EL (cell line): ENCODE results near the gene TTYH3.

Experiments used
- DNase-seq: peaks from one replicate; pipeline ENCODE4 v3.0.0-alpha.2; 2016

Gene TTYH3

GRCh38 chr7:2710901-2711551 lies 79.2 kb downstream of the TTYH3 start:
- no peak for DNase-seq

- DNase-seq: no peak
Measured at GRCh38 chr7:2711895-2712675, 80.3 kb downstream of the TTYH3 start.

GRCh38 chr7:2713370-2713769 lies 81.6 kb downstream of the TTYH3 start:
- DNase-seq: no peak

- no peak for DNase-seq
Measured at GRCh38 chr7:2713978-2714377, 82.2 kb downstream of the TTYH3 start.
